GM21390 (cell line): Measurements from ENCODE around the gene TSPAN14.

Source experiments
- ATAC-seq: cut with Tn5 transposase; IDR thresholded peaks from one replicate; pipeline ENCODE4 v1.9.1; 2021; ENCODE audit not compliant: unreplicated experiment

TSPAN14 gene

GRCh38 chr10:80454513-80455460 lies 677 bp downstream of the TSPAN14 start:
- ATAC-seq: peak; percentile 21

- no peak for ATAC-seq
Measured at GRCh38 chr10:80455461-80456349, 1.6 kb downstream of the TSPAN14 start.

- ATAC-seq: no peak
Measured at GRCh38 chr10:80457554-80458262, 3.6 kb downstream of the TSPAN14 start.

GRCh38 chr10:80458263-80458625 lies 4.1 kb downstream of the TSPAN14 start:
- ATAC-seq: no peak

GRCh38 chr10:80458638-80459037 lies 4.5 kb downstream of the TSPAN14 start:
- ATAC-seq: no peak

- peak; percentile 53 for ATAC-seq
Measured at GRCh38 chr10:80459047-80459865, 5.1 kb downstream of the TSPAN14 start.

GRCh38 chr10:80460399-80461207 lies 6.5 kb downstream of the TSPAN14 start:
- ATAC-seq: no peak

- no peak for ATAC-seq
Measured at GRCh38 chr10:80461208-80462183, 7.4 kb downstream of the TSPAN14 start.

GRCh38 chr10:80462299-80462980 lies 8.3 kb downstream of the TSPAN14 start:
- no peak for ATAC-seq

GRCh38 chr10:80462981-80463741 lies 9.1 kb downstream of the TSPAN14 start:
- peak; percentile 33 for ATAC-seq

- ATAC-seq: no peak
Measured at GRCh38 chr10:80463868-80464267, 9.8 kb downstream of the TSPAN14 start.

- ATAC-seq: no peak
Measured at GRCh38 chr10:80464557-80465450, 10.7 kb downstream of the TSPAN14 start.

- ATAC-seq: no peak
Measured at GRCh38 chr10:80465451-80465835, 11.3 kb downstream of the TSPAN14 start.

- no peak for ATAC-seq
Measured at GRCh38 chr10:80465839-80466590, 11.9 kb downstream of the TSPAN14 start.

GRCh38 chr10:80466724-80467326 lies 12.7 kb downstream of the TSPAN14 start:
- no peak for ATAC-seq
